ENCODE data around the gene ZNF622.

The ZNF622 gene

GRCh38 chr5:16427587-16427986, 38.0 kb downstream of the ZNF622 start:
- no peaks in the 10 kb centered on the region for H3K4me1 Mint-ChIP-seq (ENCODE audit: low read depth)
- no peaks in the 10 kb centered on the region for H3K36me3 Mint-ChIP-seq
- H3K9me3 Mint-ChIP-seq (ENCODE audit: low read depth): no peaks in the 10 kb centered on the region
- H3K27me3 Mint-ChIP-seq: peaks cover 20% of the 10 kb centered on the region
- no peak overlapping the region for H3K27ac Mint-ChIP-seq
- H3K4me3 Mint-ChIP-seq: no peak overlapping the region

- Mint-ChIP-seq H3K27ac (no peak overlapping the region), H3K4me3 (no peak overlapping the region), H3K9me3 (ENCODE audit: low read depth) (no peaks in the 10 kb centered on the region), H3K27me3 (peaks cover 21% of the 10 kb centered on the region), H3K4me1 (ENCODE audit: low read depth) (no peaks in the 10 kb centered on the region), H3K36me3 (no peaks in the 10 kb centered on the region)
These were observed 47.1 kb downstream of the ZNF622 start for GRCh38 chr5:16418471-16418922.

GRCh38 chr5:16417398-16418074, 48.1 kb downstream of the ZNF622 start:
- Mint-ChIP-seq H3K36me3 (no peaks in the 10 kb centered on the region), H3K4me1 (ENCODE audit: low read depth) (no peaks in the 10 kb centered on the region), H3K9me3 (ENCODE audit: low read depth) (no peaks in the 10 kb centered on the region), H3K27me3 (peaks cover 13% of the 10 kb centered on the region), H3K27ac (no peak overlapping the region), H3K4me3 (no peak overlapping the region)

GRCh38 chr5:16414861-16415260, 50.7 kb downstream of the ZNF622 start:
- H3K27me3 Mint-ChIP-seq: peaks cover 13% of the 10 kb centered on the region
- H3K36me3 Mint-ChIP-seq: no peaks in the 10 kb centered on the region
- H3K27ac Mint-ChIP-seq: no peak overlapping the region
- H3K4me3 Mint-ChIP-seq: no peak overlapping the region
- no peaks in the 10 kb centered on the region for H3K4me1 Mint-ChIP-seq (ENCODE audit: low read depth)
- no peaks in the 10 kb centered on the region for H3K9me3 Mint-ChIP-seq (ENCODE audit: low read depth)

GRCh38 chr5:16413166-16413860, 52.3 kb downstream of the ZNF622 start:
- H3K4me1 Mint-ChIP-seq (ENCODE audit: low read depth): no peaks in the 10 kb centered on the region
- no peak overlapping the region for H3K4me3 Mint-ChIP-seq
- H3K27me3 Mint-ChIP-seq: peaks cover 12% of the 10 kb centered on the region

GRCh38 chr5:16412556-16412955, 53.0 kb downstream of the ZNF622 start:
- H3K27me3 Mint-ChIP-seq: peaks cover 12% of the 10 kb centered on the region
- H3K4me1 Mint-ChIP-seq (ENCODE audit: low read depth): no peaks in the 10 kb centered on the region
- no peaks in the 10 kb centered on the region for H3K36me3 Mint-ChIP-seq
- no peaks in the 10 kb centered on the region for H3K9me3 Mint-ChIP-seq (ENCODE audit: low read depth)
- no peak overlapping the region for H3K27ac Mint-ChIP-seq
- no peak overlapping the region for H3K4me3 Mint-ChIP-seq

More at GRCh38 chr5:16413166-16413860, 52.3 kb downstream of the ZNF622 start:
- Mint-ChIP-seq H3K36me3 (no peaks in the 10 kb centered on the region), H3K9me3 (ENCODE audit: low read depth) (no peaks in the 10 kb centered on the region), H3K27ac (no peak overlapping the region)

- Mint-ChIP-seq H3K9me3 (ENCODE audit: low read depth) (no peaks in the 10 kb centered on the region), H3K4me3 (no peak overlapping the region), H3K36me3 (no peaks in the 10 kb centered on the region), H3K4me1 (ENCODE audit: low read depth) (no peaks in the 10 kb centered on the region), H3K27ac (no peak overlapping the region), H3K27me3 (peaks cover 11% of the 10 kb centered on the region)
These were observed 53.7 kb downstream of the ZNF622 start for GRCh38 chr5:16411741-16412455.

GRCh38 chr5:16411235-16411634, 54.4 kb downstream of the ZNF622 start:
- no peaks in the 10 kb centered on the region for H3K36me3 Mint-ChIP-seq
- H3K4me1 Mint-ChIP-seq (ENCODE audit: low read depth): no peaks in the 10 kb centered on the region
- H3K27ac Mint-ChIP-seq: no peak overlapping the region
- no peaks in the 10 kb centered on the region for H3K9me3 Mint-ChIP-seq (ENCODE audit: low read depth)
- H3K27me3 Mint-ChIP-seq: peaks cover 11% of the 10 kb centered on the region
- H3K4me3 Mint-ChIP-seq: no peak overlapping the region

- H3K4me1 Mint-ChIP-seq (ENCODE audit: low read depth): no peaks in the 10 kb centered on the region
- peaks cover 11% of the 10 kb centered on the region for H3K27me3 Mint-ChIP-seq
- H3K4me3 Mint-ChIP-seq: no peak overlapping the region
- H3K9me3 Mint-ChIP-seq (ENCODE audit: low read depth): no peaks in the 10 kb centered on the region
- no peaks in the 10 kb centered on the region for H3K36me3 Mint-ChIP-seq
- no peak overlapping the region for H3K27ac Mint-ChIP-seq
These were observed 55.3 kb downstream of the ZNF622 start for GRCh38 chr5:16410338-16410737.

- H3K9me3 Mint-ChIP-seq (ENCODE audit: low read depth): no peaks in the 10 kb centered on the region
- H3K4me3 Mint-ChIP-seq: no peak overlapping the region
- H3K27ac Mint-ChIP-seq: no peak overlapping the region
- no peaks in the 10 kb centered on the region for H3K36me3 Mint-ChIP-seq
- no peaks in the 10 kb centered on the region for H3K4me1 Mint-ChIP-seq (ENCODE audit: low read depth)
- H3K27me3 Mint-ChIP-seq: peaks cover 7% of the 10 kb centered on the region
These were observed 59.0 kb downstream of the ZNF622 start for GRCh38 chr5:16406630-16407029.

GRCh38 chr5:16406023-16406422, 59.6 kb downstream of the ZNF622 start:
- peaks cover 4% of the 10 kb centered on the region for H3K9me3 Mint-ChIP-seq (ENCODE audit: low read depth)

More at GRCh38 chr5:16406023-16406422, 59.6 kb downstream of the ZNF622 start:
- Mint-ChIP-seq H3K4me3 (no peak overlapping the region), H3K36me3 (no peaks in the 10 kb centered on the region), H3K27ac (no peak overlapping the region), H3K27me3 (peaks cover 11% of the 10 kb centered on the region), H3K4me1 (ENCODE audit: low read depth) (no peaks in the 10 kb centered on the region)
